Measurements from ENCODE around the gene SINHCAF.

The SINHCAF gene

GRCh38 chr12:31298515-31298910, 27.4 kb downstream of the SINHCAF start:
- Histone ChIP-seq H3F3A (ENCODE audit: control insufficient read depth, insufficient read depth) (peaks cover 4% of the 10 kb centered on the region; the same call in 1 of the 2 replicates), H3K79me2 (ENCODE audit: control insufficient read depth, low read length) (peaks cover 86% of the 10 kb centered on the region), H3K9me2 (replicated peaks; ENCODE audit: control insufficient read depth, low read length) (no peaks in the 10 kb centered on the region), H3K9me3 (ENCODE audit: control insufficient read depth, insufficient read depth, low read length) (no peaks in the 10 kb centered on the region), H3K4me2 (ENCODE audit: low read length) (peak overlapping the region; percentile 3; the same call in 1 of the 2 replicates), H3K27me3 (ENCODE audit: control insufficient read depth, low read length) (no peaks in the 10 kb centered on the region), H4K20me1 (ENCODE audit: control insufficient read depth, insufficient read depth, low read depth, low read length) (peaks cover 18% of the 10 kb centered on the region; the same call in 1 of the 2 replicates), H3K4me1 (ENCODE audit: control insufficient read depth, low read length) (peaks cover 54% of the 10 kb centered on the region), H3K27ac (ENCODE audit: low read depth, low read length) (peak overlapping the region; percentile 18; the same call in 1 of the 2 replicates), H3K4me3 (ENCODE audit: low read length) (no peak overlapping the region), H3K36me3 (ENCODE audit: control insufficient read depth, low read length) (peaks cover 90% of the 10 kb centered on the region)
- TF ChIP-seq EZH2phosphoT487 (IDR thresholded peaks at IDR 0.05; ENCODE audit: borderline replicate concordance, low read length) (no peak), CTCF (IDR thresholded peaks at IDR 0.05; ENCODE audit: low read depth, low read length, poor library complexity, severe bottlenecking) (no peak)

- no peak for TF ChIP-seq EZH2phosphoT487 (IDR thresholded peaks at IDR 0.05; ENCODE audit: borderline replicate concordance, low read length)
- no peak for TF ChIP-seq CTCF (IDR thresholded peaks at IDR 0.05; ENCODE audit: low read depth, low read length, poor library complexity, severe bottlenecking)
- peak overlapping the region; percentile 18; the same call in 1 of the 2 replicates for H3K27ac ChIP-seq (ENCODE audit: low read depth, low read length)
- peaks cover 47% of the 10 kb centered on the region for H3K4me1 ChIP-seq (ENCODE audit: control insufficient read depth, low read length)
- no peaks in the 10 kb centered on the region for H3K9me2 ChIP-seq (replicated peaks; ENCODE audit: control insufficient read depth, low read length)
- no peak overlapping the region for H3K4me3 ChIP-seq (ENCODE audit: low read length)
- peaks cover 18% of the 10 kb centered on the region; the same call in 1 of the 2 replicates for H4K20me1 ChIP-seq (ENCODE audit: control insufficient read depth, insufficient read depth, low read depth, low read length)
- no peaks in the 10 kb centered on the region for H3K9me3 ChIP-seq (ENCODE audit: control insufficient read depth, insufficient read depth, low read length)
- H3K27me3 ChIP-seq (ENCODE audit: control insufficient read depth, low read length), result no peaks in the 10 kb centered on the region
- peaks cover 85% of the 10 kb centered on the region for H3K79me2 ChIP-seq (ENCODE audit: control insufficient read depth, low read length)
- peaks cover 4% of the 10 kb centered on the region; the same call in 1 of the 2 replicates for H3F3A ChIP-seq (ENCODE audit: control insufficient read depth, insufficient read depth)
- peaks cover 90% of the 10 kb centered on the region for H3K36me3 ChIP-seq (ENCODE audit: control insufficient read depth, low read length)
- H3K4me2 ChIP-seq (ENCODE audit: low read length), result peak overlapping the region; percentile 3; the same call in 1 of the 2 replicates
Observed at GRCh38 chr12:31297572-31298514, 28.1 kb downstream of the SINHCAF start.

- peaks cover 1% of the 10 kb centered on the region; the same call in 1 of the 2 replicates for H3F3A ChIP-seq (ENCODE audit: control insufficient read depth, insufficient read depth)
- H3K4me1 ChIP-seq (ENCODE audit: control insufficient read depth, low read length), result no peaks in the 10 kb centered on the region
- peaks cover under 1% of the 10 kb centered on the region; the same call in 1 of the 2 replicates for H4K20me1 ChIP-seq (ENCODE audit: control insufficient read depth, insufficient read depth, low read depth, low read length)
- no peak overlapping the region for H3K4me2 ChIP-seq (ENCODE audit: low read length)
- H3K9me3 ChIP-seq (ENCODE audit: control insufficient read depth, insufficient read depth, low read length), result no peaks in the 10 kb centered on the region
- peaks cover 97% of the 10 kb centered on the region for H3K36me3 ChIP-seq (ENCODE audit: control insufficient read depth, low read length)
- H3K4me3 ChIP-seq (ENCODE audit: low read length), result no peak overlapping the region
- H3K79me2 ChIP-seq (ENCODE audit: control insufficient read depth, low read length), result peaks cover 41% of the 10 kb centered on the region
- no peaks in the 10 kb centered on the region for H3K27me3 ChIP-seq (ENCODE audit: control insufficient read depth, low read length)
- no peaks in the 10 kb centered on the region for H3K9me2 ChIP-seq (replicated peaks; ENCODE audit: control insufficient read depth, low read length)
- no peak overlapping the region for H3K27ac ChIP-seq (ENCODE audit: low read depth, low read length)
- TF ChIP-seq EZH2phosphoT487 (IDR thresholded peaks at IDR 0.05; ENCODE audit: borderline replicate concordance, low read length), result no peak
- no peak for TF ChIP-seq CTCF (IDR thresholded peaks at IDR 0.05; ENCODE audit: low read depth, low read length, poor library complexity, severe bottlenecking)
Observed at GRCh38 chr12:31289441-31289840, 36.5 kb downstream of the SINHCAF start.
